Mesothelial cell of epicardium (in vitro differentiated cells): ENCODE measurements around the gene TRIM4. TPM values are rescaled to one million over a fixed set of nuclear protein-coding genes. Genes with fewer than 3 reads are reported as not detected.

Source experiments
- DNase-seq, 2 experiments: peaks; one replicate each; pipeline ENCODE4 v3.0.0; 2021; ENCODE audit warnings: low spot score in 2 of 2; ENCODE audit not compliant: unreplicated experiment in 2 of 2
- H3K27ac Mint-ChIP-seq: 2 replicates; pipeline ENCODE4 v1.8.0; 2021; ENCODE audit warnings: mixed read lengths
- H3K27me3 Mint-ChIP-seq: 2 replicates; pipeline ENCODE4 v1.8.0; 2021; ENCODE audit warnings: low read depth, mixed read lengths
- H3K36me3 Mint-ChIP-seq: 2 replicates; pipeline ENCODE4 v1.8.0; 2021; ENCODE audit warnings: mixed read lengths
- H3K4me1 Mint-ChIP-seq: 2 replicates; pipeline ENCODE4 v1.8.0; 2021; ENCODE audit warnings: mixed read lengths
- H3K4me3 Mint-ChIP-seq: 2 replicates; pipeline ENCODE4 v1.8.0; 2021; ENCODE audit warnings: mild to moderate bottlenecking, moderate library complexity, mixed read lengths
- H3K9me3 Mint-ChIP-seq: 2 replicates; pipeline ENCODE4 v1.8.0; 2021; ENCODE audit warnings: mixed read lengths
- CTCF ChIP-seq: fragments of 200-600 bp; sonication (generic); IDR thresholded peaks from one replicate; pipeline ENCODE4 v1.5.0; 2021; ENCODE audit warnings: antibody characterized with exemption; ENCODE audit not compliant: unreplicated experiment
- total RNA-seq: library from RNA; stranded (reverse); gene quantifications from 3 replicates; pipeline ENCODE4 v1.2.1, GENCODE V29; 2021

Gene TRIM4
- total RNA-seq, 1 donor from 2014 or later: 13.1 TPM

GRCh38 chr7:99863847-99864440, 55.4 kb downstream of the TRIM4 start:
- no peaks in the 10 kb centered on the region for H3K36me3 Mint-ChIP-seq
- H3K27ac Mint-ChIP-seq: no peak overlapping the region
- no peak for DNase-seq
- peaks cover 4% of the 10 kb centered on the region for H3K4me1 Mint-ChIP-seq
- no peak overlapping the region for H3K4me3 Mint-ChIP-seq
- no peaks in the 10 kb centered on the region for H3K9me3 Mint-ChIP-seq
- no peak for TF ChIP-seq CTCF
- H3K27me3 Mint-ChIP-seq: no peaks in the 10 kb centered on the region

GRCh38 chr7:99860281-99861127, 58.8 kb downstream of the TRIM4 start:
- peaks cover 13% of the 10 kb centered on the region for H3K4me1 Mint-ChIP-seq
- no peak overlapping the region for H3K4me3 Mint-ChIP-seq
- TF ChIP-seq CTCF: no peak
- no peaks in the 10 kb centered on the region for H3K36me3 Mint-ChIP-seq
- H3K27ac Mint-ChIP-seq: no peak overlapping the region
- H3K27me3 Mint-ChIP-seq: no peaks in the 10 kb centered on the region
- no peaks in the 10 kb centered on the region for H3K9me3 Mint-ChIP-seq
- DNase-seq: no peak

- no peak overlapping the region for H3K27ac Mint-ChIP-seq
- H3K4me1 Mint-ChIP-seq: peaks cover 10% of the 10 kb centered on the region
- H3K9me3 Mint-ChIP-seq: peaks cover 4% of the 10 kb centered on the region
- no peaks in the 10 kb centered on the region for H3K36me3 Mint-ChIP-seq
- DNase-seq: no peak
- no peaks in the 10 kb centered on the region for H3K27me3 Mint-ChIP-seq
- H3K4me3 Mint-ChIP-seq: no peak overlapping the region
- TF ChIP-seq CTCF: no peak
These were observed 64.1 kb downstream of the TRIM4 start for GRCh38 chr7:99855236-99855635.

- Mint-ChIP-seq H3K36me3 (no peaks in the 10 kb centered on the region), H3K9me3 (no peaks in the 10 kb centered on the region), H3K4me1 (no peaks in the 10 kb centered on the region), H3K27me3 (peaks cover 2% of the 10 kb centered on the region), H3K27ac (no peak overlapping the region), H3K4me3 (no peak overlapping the region)
- TF ChIP-seq CTCF: no peak
- no peak for DNase-seq
These were observed 70.7 kb downstream of the TRIM4 start for GRCh38 chr7:99848420-99849216.

- no peaks in the 10 kb centered on the region for H3K9me3 Mint-ChIP-seq
- DNase-seq: no peak
- H3K4me1 Mint-ChIP-seq: peaks cover 5% of the 10 kb centered on the region
- no peak overlapping the region for H3K4me3 Mint-ChIP-seq
- TF ChIP-seq CTCF: no peak
- peaks cover 5% of the 10 kb centered on the region for H3K27me3 Mint-ChIP-seq
- no peaks in the 10 kb centered on the region for H3K36me3 Mint-ChIP-seq
- no peak overlapping the region for H3K27ac Mint-ChIP-seq
These were observed 75.0 kb downstream of the TRIM4 start for GRCh38 chr7:99844328-99844727.
